Activated B cell treated with CpG ODN at 0.5 μM for 24 hours (primary cell): ENCODE measurements around the gene SMU1. TPM values are rescaled to one million over a fixed set of nuclear protein-coding genes. Genes with fewer than 3 reads are reported as not detected.

Source experiments
- ATAC-seq: fragments of 200-7000 bp; cut with Tn5 transposase; one replicate; pipeline ENCODE4 v1.10.0; 2021; ENCODE audit warnings: low read depth, mild to moderate bottlenecking, moderate library complexity
- CTCF ChIA-PET: fragments of 350-600 bp; sonication (Branson Sonifier 250); formaldehyde crosslinking; loops from one replicate; lab custom pipeline; 2021; ENCODE audit warnings: antibody characterized with exemption; lab: Charles Lee
- POLR2A ChIA-PET: fragments of 350-600 bp; sonication (Branson Sonifier 250); formaldehyde crosslinking; loops from one replicate; lab custom pipeline; 2021; ENCODE audit warnings: antibody characterized with exemption; lab: Charles Lee
- DNase-seq: peaks from one replicate; pipeline ENCODE4 v3.0.0; 2022
- H3K27ac Mint-ChIP-seq: one replicate; pipeline ENCODE4 v1.8.0; 2020; ENCODE audit warnings: mixed read lengths
- H3K27me3 Mint-ChIP-seq: one replicate; pipeline ENCODE4 v1.8.0; 2021; ENCODE audit warnings: mixed read lengths
- H3K36me3 Mint-ChIP-seq: one replicate; pipeline ENCODE4 v1.8.0; 2021; ENCODE audit warnings: low read depth, mixed read lengths
- H3K4me1 Mint-ChIP-seq: one replicate; pipeline ENCODE4 v1.8.0; 2021; ENCODE audit warnings: mixed read lengths
- H3K4me3 Mint-ChIP-seq: one replicate; pipeline ENCODE4 v1.8.0; 2020; ENCODE audit warnings: mild to moderate bottlenecking, mixed read lengths
- H3K9me3 Mint-ChIP-seq: one replicate; pipeline ENCODE4 v1.8.0; 2020; ENCODE audit warnings: mixed read lengths
- intact Hi-C: fragments of 100-400 bp; cut with micrococcal nuclease; formaldehyde crosslinking; loops from one replicate; pipeline ENCODE4 v1.15.1; 2024
- total RNA-seq: library from RNA; stranded (reverse); gene quantifications from 2 replicates; pipeline ENCODE4 v1.2.3, GENCODE V29; 2022
- TF ChIP-seq, protein P1 (sequence below): fragments of 200-600 bp; IDR thresholded peaks from one replicate; pipeline ENCODE4 v1.8.0; 2022; ENCODE audit warnings: antibody characterized with exemption, mild to moderate bottlenecking

Gene SMU1
- total RNA-seq, 1 donor from 2014 or later: 28.1 TPM

DNA sequence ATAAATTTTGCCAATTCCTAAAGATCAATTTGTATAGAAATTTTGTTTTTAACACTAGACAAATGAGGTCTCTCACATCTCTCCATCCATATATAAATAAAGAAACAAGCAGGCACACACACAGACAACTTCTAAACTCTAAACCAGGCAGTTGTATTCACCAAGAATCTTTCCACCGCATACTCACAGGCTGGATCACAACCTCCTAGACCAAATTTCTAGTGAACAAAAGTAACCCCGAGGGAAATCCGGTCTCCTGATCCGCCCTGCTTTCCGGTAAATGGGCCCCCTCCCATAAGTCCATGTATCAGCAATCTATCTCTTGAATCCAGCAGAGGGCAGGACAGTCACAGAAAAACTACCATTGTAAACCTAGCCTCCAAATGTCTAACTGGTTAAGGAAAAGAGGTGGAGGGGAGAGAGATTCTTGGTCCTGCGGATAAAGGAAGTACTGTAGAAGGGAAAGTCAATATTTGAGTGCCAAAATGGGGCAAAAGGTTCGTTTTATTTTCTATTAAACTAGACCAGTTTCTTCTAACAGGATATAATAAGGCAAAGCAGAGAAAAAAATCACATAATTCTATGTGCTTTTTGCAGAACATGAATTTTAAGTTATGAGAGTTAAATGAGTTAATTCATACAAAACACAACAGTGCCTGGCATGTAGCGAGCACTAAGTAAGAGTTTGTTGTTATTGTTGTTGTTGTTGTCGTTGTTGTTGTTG lies 4.8 kb upstream of the SMU1 start:
- intact Hi-C loops: loop anchor here (1.0 to 2.0 kb wide), 6 partner anchors 28 to 183 kb away; partner anchors contain the start of genes B4GALT1 and BAG1
- POLR2A ChIA-PET: interaction anchor here (0.6 to 2.3 kb wide), 3 partner anchors 76 to 215 kb away, joined by 4 to 14 read pairs (median 4); no protein-coding TSS in a partner anchor
- DNase-seq (no peak), ATAC-seq (peak; percentile 22)
- Mint-ChIP-seq H3K4me3 (no peak overlapping the region), H3K36me3 (peaks cover 3% of the 10 kb centered on the region), H3K9me3 (no peaks in the 10 kb centered on the region), H3K4me1 (peaks cover 26% of the 10 kb centered on the region), H3K27me3 (no peaks in the 10 kb centered on the region), H3K27ac (no peak overlapping the region)
- TF ChIP-seq, protein P1, sequence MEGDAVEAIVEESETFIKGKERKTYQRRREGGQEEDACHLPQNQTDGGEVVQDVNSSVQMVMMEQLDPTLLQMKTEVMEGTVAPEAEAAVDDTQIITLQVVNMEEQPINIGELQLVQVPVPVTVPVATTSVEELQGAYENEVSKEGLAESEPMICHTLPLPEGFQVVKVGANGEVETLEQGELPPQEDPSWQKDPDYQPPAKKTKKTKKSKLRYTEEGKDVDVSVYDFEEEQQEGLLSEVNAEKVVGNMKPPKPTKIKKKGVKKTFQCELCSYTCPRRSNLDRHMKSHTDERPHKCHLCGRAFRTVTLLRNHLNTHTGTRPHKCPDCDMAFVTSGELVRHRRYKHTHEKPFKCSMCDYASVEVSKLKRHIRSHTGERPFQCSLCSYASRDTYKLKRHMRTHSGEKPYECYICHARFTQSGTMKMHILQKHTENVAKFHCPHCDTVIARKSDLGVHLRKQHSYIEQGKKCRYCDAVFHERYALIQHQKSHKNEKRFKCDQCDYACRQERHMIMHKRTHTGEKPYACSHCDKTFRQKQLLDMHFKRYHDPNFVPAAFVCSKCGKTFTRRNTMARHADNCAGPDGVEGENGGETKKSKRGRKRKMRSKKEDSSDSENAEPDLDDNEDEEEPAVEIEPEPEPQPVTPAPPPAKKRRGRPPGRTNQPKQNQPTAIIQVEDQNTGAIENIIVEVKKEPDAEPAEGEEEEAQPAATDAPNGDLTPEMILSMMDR: peak; percentile 60
- CTCF ChIA-PET: interaction anchor here (1.0 to 3.6 kb wide), 7 partner anchors 44 to 206 kb away, joined by 3 to 49 read pairs (median 9); partner anchors contain the start of gene B4GALT1

GRCh38 chr9:33080534-33080933 lies 4.1 kb upstream of the SMU1 start:
- Mint-ChIP-seq H3K27ac (no peak overlapping the region), H3K36me3 (peaks cover 3% of the 10 kb centered on the region), H3K4me1 (peaks cover 27% of the 10 kb centered on the region), H3K4me3 (no peak overlapping the region), H3K27me3 (no peaks in the 10 kb centered on the region), H3K9me3 (no peaks in the 10 kb centered on the region)
- intact Hi-C loops: loop anchor here (2.0 kb wide), 1 partner anchor 28 kb away; no protein-coding TSS in a partner anchor
- DNase-seq (no peak), ATAC-seq (no peak)
- ChIA-PET POLR2A (interaction anchor here (2.3 kb wide), 2 partner anchors 146 kb away, joined by 8 to 14 read pairs; no protein-coding TSS in a partner anchor), CTCF (interaction anchor here (1.0 to 3.6 kb wide), 4 partner anchors 44 to 146 kb away, joined by 7 to 49 read pairs (median 8); partner anchors contain the start of gene B4GALT1)
- TF ChIP-seq, protein P1: no peak

GRCh38 chr9:33068991-33069390 lies 7.5 kb downstream of the SMU1 start:
- no peak overlapping the region for H3K27ac Mint-ChIP-seq
- POLR2A ChIA-PET: no interaction called here
- ATAC-seq (no peak), DNase-seq (no peak)
- CTCF ChIA-PET: interaction anchor here (1.5 kb wide), 1 partner anchor 158 kb away, joined by 3 read pairs; no protein-coding TSS in a partner anchor
- H3K4me3 Mint-ChIP-seq: no peak overlapping the region
- intact Hi-C loops: no loop called here
- TF ChIP-seq, protein P1: no peak
- peaks cover 84% of the 10 kb centered on the region for H3K36me3 Mint-ChIP-seq
- H3K4me1 Mint-ChIP-seq: peaks cover 28% of the 10 kb centered on the region
- no peaks in the 10 kb centered on the region for H3K9me3 Mint-ChIP-seq
- H3K27me3 Mint-ChIP-seq: no peaks in the 10 kb centered on the region

- no peaks in the 10 kb centered on the region for H3K9me3 Mint-ChIP-seq
- ATAC-seq (peak; percentile 68), DNase-seq (no peak)
- TF ChIP-seq, protein P1: no peak
- no peaks in the 10 kb centered on the region for H3K27me3 Mint-ChIP-seq
- CTCF ChIA-PET: no interaction called here
- intact Hi-C loops: loop anchor here (2.0 kb wide), 1 partner anchor 21 kb away; no protein-coding TSS in a partner anchor
- peak overlapping the region; percentile 52 for H3K4me3 Mint-ChIP-seq
- H3K4me1 Mint-ChIP-seq: peaks cover 17% of the 10 kb centered on the region
- peak overlapping the region; percentile 83 for H3K27ac Mint-ChIP-seq
- peaks cover 80% of the 10 kb centered on the region for H3K36me3 Mint-ChIP-seq
- POLR2A ChIA-PET: interaction anchor here (0.9 kb wide), 1 partner anchor 12 kb away, joined by 5 read pairs; no protein-coding TSS in a partner anchor
Observed at GRCh38 chr9:33065157-33066076, 11.1 kb downstream of the SMU1 start.
